Esophagus (tissue), 2 donors: ENCODE measurements around the gene ZGLP1. TPM values are rescaled to one million over a fixed set of nuclear protein-coding genes. Genes with fewer than 3 reads are reported as not detected.

Source experiments
- H3K27ac ChIP-seq, 2 donors: one replicate each; pipeline ENCODE4 v1.5.1; 2013; ENCODE audit warnings: low read depth in 2 of 2, mild to moderate bottlenecking in 2 of 2, inconsistent platforms in 1 of 2, low read length in 1 of 2, moderate library complexity in 1 of 2
- H3K27me3 ChIP-seq, 2 donors: one replicate each; pipeline ENCODE4 v1.6.1; 2013; ENCODE audit warnings: low read length in 2 of 2, control low read depth in 1 of 2, mild to moderate bottlenecking in 1 of 2; ENCODE audit not compliant: insufficient read depth in 2 of 2, control insufficient read depth in 1 of 2
- H3K36me3 ChIP-seq, 2 donors: one replicate each; pipeline ENCODE4 v1.6.1; 2013; ENCODE audit warnings: low read length in 1 of 2; ENCODE audit not compliant: control insufficient read depth in 2 of 2, insufficient read depth in 2 of 2
- H3K4me1 ChIP-seq, 2 donors: one replicate each; pipeline ENCODE4 v1.6.1; 2013; ENCODE audit warnings: low read length in 1 of 2; ENCODE audit not compliant: control insufficient read depth in 2 of 2, insufficient read depth in 2 of 2
- H3K4me3 ChIP-seq, 2 donors: one replicate each; pipeline ENCODE4 v1.5.1; 2013; ENCODE audit warnings: low read length in 2 of 2, mild to moderate bottlenecking in 2 of 2, low read depth in 1 of 2, moderate library complexity in 1 of 2
- H3K9me3 ChIP-seq, 2 donors: one replicate each; pipeline ENCODE4 v1.6.1; 2013; ENCODE audit warnings: mild to moderate bottlenecking in 2 of 2, low read depth in 1 of 2, low read length in 1 of 2, moderate library complexity in 1 of 2; ENCODE audit not compliant: control insufficient read depth in 2 of 2, insufficient read depth in 1 of 2
- WGBS, 2 donors: extraction: QIAGEN DNeasy Blood & Tissue Kit; methylation state at CpG; one replicate each; pipeline ENCODE4 v1.1.7; 2013; 5-methylcytosine and 5-hydroxymethylcytosine counted together
- polyA plus RNA-seq, 2 donors: library from polyadenylated mRNA; stranded (reverse); fragments of 200-250 nt; gene quantifications; one replicate each; pipeline ENCODE4 v1.2.3, GENCODE V29; 2013
- donor health status: healthy with polysubstance abuse.
- donor health status: Bipolar disorder and iron deficiency.

The ZGLP1 gene
- polyA plus RNA-seq, 2 donors, result 2.0 to 8.2 TPM

DNA sequence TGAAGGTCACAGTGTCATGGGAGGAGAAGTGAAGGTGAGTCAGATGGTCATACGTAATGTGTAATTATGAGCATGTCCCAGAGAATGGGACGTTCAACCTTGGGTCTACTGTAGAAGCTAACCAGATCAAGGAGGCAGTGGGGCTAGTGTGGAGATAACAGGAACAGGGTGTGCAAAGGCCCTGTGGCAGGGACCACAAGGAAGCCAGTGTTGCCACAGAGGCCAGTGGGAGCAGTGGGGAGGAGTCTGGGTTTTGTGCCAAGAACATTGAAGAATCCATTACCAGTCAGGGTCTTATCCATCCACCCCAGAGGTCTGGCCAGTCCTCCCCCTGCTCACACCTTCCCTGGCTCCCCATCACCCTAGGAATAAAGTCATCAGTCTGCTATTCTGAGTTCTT is 54.3 kb downstream of the ZGLP1 start:
- H3K9me3 ChIP-seq, result no peaks in the 10 kb centered on the region
- H3K4me1 ChIP-seq, result peaks cover 0 to 4% of the 10 kb centered on the region in 2 donors
- H3K27ac ChIP-seq, result no peak overlapping the region
- H3K4me3 ChIP-seq, result no peak overlapping the region
- H3K36me3 ChIP-seq, result peaks cover 16 to 30% of the 10 kb centered on the region in 2 donors
- H3K27me3 ChIP-seq, result no peaks in the 10 kb centered on the region
- 84 to 92% methylated on average over 2 of the region's 2 CpGs for WGBS, 2 donors

Other genes with a start within 250 kb of the ZGLP1 start
- 10 to 100 TPM; 15.7 to 22.9 TPM for gene SHFL, start 223.5 kb downstream of the ZGLP1 start, polyA plus RNA-seq
- under 1 TPM; 0.28 to 0.47 TPM for gene ANGPTL6, start 207.1 kb downstream of the ZGLP1 start, polyA plus RNA-seq
- gene PPAN, start 203.5 kb downstream of the ZGLP1 start, polyA plus RNA-seq, result 10 to 100 TPM; 41.6 to 64.7 TPM
- gene P2RY11, start 198.1 kb downstream of the ZGLP1 start, polyA plus RNA-seq, result 10 to 100 TPM in 1 of 2 donors, 1 to 10 TPM in 1; 6.6 to 12.8 TPM
- gene EIF3G, start 189.9 kb downstream of the ZGLP1 start, polyA plus RNA-seq, result 100 to 1,000 TPM in 1 of 2 donors, 10 to 100 TPM in 1; 85.4 to 163 TPM
- gene DNMT1, start 114.9 kb downstream of the ZGLP1 start, polyA plus RNA-seq, result 10 to 100 TPM; 32.1 to 42.6 TPM
- gene S1PR2, start 78.5 kb downstream of the ZGLP1 start, polyA plus RNA-seq, result 1 to 10 TPM in 1 of 2 donors, under 1 TPM in 1; 0.71 to 1.2 TPM
- 10 to 100 TPM; 25.7 to 71.6 TPM for gene MRPL4, start 57.6 kb downstream of the ZGLP1 start, polyA plus RNA-seq
- 1 to 10 TPM; 4.8 to 8.8 TPM for gene ICAM1, start 38.7 kb downstream of the ZGLP1 start, polyA plus RNA-seq
- under 1 TPM; 0.12 to 0.26 TPM for gene ICAM4, start 22.9 kb downstream of the ZGLP1 start, polyA plus RNA-seq
- under 1 TPM; 0.27 to 0.45 TPM for gene ICAM5, start 19.9 kb downstream of the ZGLP1 start, polyA plus RNA-seq
- gene FDX2, start 6.2 kb upstream of the ZGLP1 start, polyA plus RNA-seq, result 10 to 100 TPM; 18.3 to 18.5 TPM
- 1 to 10 TPM; 7.1 to 8.2 TPM for gene RAVER1, start 23.7 kb upstream of the ZGLP1 start, polyA plus RNA-seq
- 1 to 10 TPM; 3.8 to 5.8 TPM for gene ICAM3, start 29.8 kb upstream of the ZGLP1 start, polyA plus RNA-seq
- gene TYK2, start 70.8 kb upstream of the ZGLP1 start, polyA plus RNA-seq, result 10 to 100 TPM; 56.2 to 96.8 TPM
- gene CDC37, start 93.7 kb upstream of the ZGLP1 start, polyA plus RNA-seq, result 100 to 1,000 TPM; 162 to 206 TPM
- gene PDE4A, start 110.7 kb upstream of the ZGLP1 start, polyA plus RNA-seq, result 1 to 10 TPM; 1.2 to 1.3 TPM
- 10 to 100 TPM; 54.2 to 63.9 TPM for gene KEAP1, start 193.5 kb upstream of the ZGLP1 start, polyA plus RNA-seq
- gene S1PR5, start 207.6 kb upstream of the ZGLP1 start, polyA plus RNA-seq, result 10 to 100 TPM in 1 of 2 donors, 1 to 10 TPM in 1; 9.4 to 12.1 TPM
- 10 to 100 TPM; 43.9 to 53.6 TPM for gene ATG4D, start 234.1 kb upstream of the ZGLP1 start, polyA plus RNA-seq